ENCODE results near the gene COA7. TPM values are rescaled to one million over a fixed set of nuclear protein-coding genes. Genes with fewer than 3 reads are reported as not detected.

The COA7 gene
- total and polyA plus RNA-seq, 10 of the 15 experiments (the other 5 are each of a cell fraction or from before 2014, with no cell fraction given), result 7.5 to 20.2 (median 15.4) TPM

GRCh38 chr1:52659356-52659755, 38.8 kb downstream of the COA7 start:
- no peak overlapping the region for H3K4me2 ChIP-seq (ENCODE audit: control insufficient read depth, insufficient read depth)
- ChIA-PET RAD21 (ENCODE audit: unreplicated experiment) (interaction anchor here (0.7 to 2.4 kb wide), 6 partner anchors 18 to 256 kb away, joined by 3 to 11 read pairs (median 4); partner anchors contain the start of gene ORC1), CTCF (interaction anchor here (1.0 to 2.2 kb wide), 4 partner anchors 10 to 254 kb away, joined by 3 to 8 read pairs (median 4); partner anchors contain the start of genes ORC1 and PRPF38A), SMC1A (ENCODE audit: uncharacterized antibody, unreplicated experiment) (interaction anchor here (0.9 to 3.0 kb wide), 9 partner anchors 9 to 129 kb away, joined by 3 to 26 read pairs (median 4); no protein-coding TSS in a partner anchor), POLR2A (interaction anchor here (0.9 to 2.0 kb wide), 6 partner anchors 11 to 56 kb away, joined by 3 to 6 read pairs (median 4); partner anchors contain the start of gene SHISAL2A)
- DNase-seq (ENCODE audit: low read depth, low spot score) (peak; percentile 38), ATAC-seq (peak; percentile 89), FAIRE-seq (peak; percentile 66)
- H2AFZ ChIP-seq (ENCODE audit: control insufficient read depth, low read depth, low read length), result no peak overlapping the region; the same call in 1 of the 2 replicates
- H3K9me3 ChIP-seq (replicated peaks; ENCODE audit: control insufficient read depth, insufficient read depth, low read length), result no peaks in the 10 kb centered on the region
- H3K79me2 ChIP-seq (ENCODE audit: control insufficient read depth, insufficient read depth, low read length), result no peaks in the 10 kb centered on the region
- H4K20me1 ChIP-seq (ENCODE audit: control insufficient read depth, insufficient read depth), result no peaks in the 10 kb centered on the region
- H3K36me3 ChIP-seq (ENCODE audit: control insufficient read depth in 2 of 2, insufficient read depth in 2 of 2, low read length in 1 of 2), result no peaks in the 10 kb centered on the region
- in situ Hi-C loops (cut with MboI) (no loop called here), intact Hi-C loops (cut with micrococcal nuclease; ENCODE audit: unreplicated experiment) (no loop called here)
- H3K27ac ChIP-seq (ENCODE audit: control insufficient read depth, insufficient read depth), result no peak overlapping the region
- BruUV-seq (replicated peaks), result no TSS peak
- no peak overlapping the region for H3K9ac ChIP-seq (ENCODE audit: control insufficient read depth, insufficient read depth, low read length)
- H3K27me3 ChIP-seq (replicated peaks in 1 of 2; ENCODE audit: control insufficient read depth in 2 of 2, insufficient read depth in 2 of 2, low read length in 1 of 2), result no peaks in the 10 kb centered on the region
- 51% methylated on average over 3 of the region's 3 CpGs for WGBS (ENCODE audit: insufficient coverage, insufficient replicate concordance, low lambda C conversion rate, missing lambda C conversion rate)
- no peak overlapping the region for H3K4me3 ChIP-seq
- no peak for TF ChIP-seq SUZ12 (IDR thresholded peaks at IDR 0.05; ENCODE audit: unreplicated experiment)
- 0 out of 2 replicates have a peak, but pooled peaks have one; percentile 37 for TF ChIP-seq BCL11A (IDR thresholded peaks at IDR 0.05; ENCODE audit: low read depth, low read length)
- peak; percentile 87 for TF ChIP-seq ATF7 (IDR thresholded peaks at IDR 0.05; ENCODE audit: low read depth)
- TF ChIP-seq HDGF (IDR thresholded peaks at IDR 0.05), result no peak
- no peak for TF ChIP-seq NFXL1 (IDR thresholded peaks at IDR 0.05; ENCODE audit: borderline replicate concordance)
- TF ChIP-seq IKZF2 (IDR thresholded peaks at IDR 0.05), result peak in 1 of 2 experiments; percentile 8; a peak in 2 of 4 replicates
- TF ChIP-seq CREM (IDR thresholded peaks at IDR 0.05; ENCODE audit: low read depth), result peak; percentile 19; the same call in 1 of the 2 replicates
- TF ChIP-seq RUNX3 (IDR thresholded peaks at IDR 0.05; ENCODE audit: low read length), result peak; percentile 52; the same call in 1 of the 2 replicates
- peak; percentile 43 for TF ChIP-seq SKIL (IDR thresholded peaks at IDR 0.05; ENCODE audit: low read depth, poor library complexity, severe bottlenecking)
- no peak for TF ChIP-seq RELB (IDR thresholded peaks at IDR 0.05; ENCODE audit: low read depth)
- peak; percentile 32; the same call in 1 of the 2 replicates for TF ChIP-seq ATF2 (IDR thresholded peaks at IDR 0.05; ENCODE audit: low read length)
- peak; percentile 41; the same call in 1 of the 2 replicates for TF ChIP-seq JUNB (IDR thresholded peaks at IDR 0.05)
- TF ChIP-seq BACH1 (IDR thresholded peaks at IDR 0.05; ENCODE audit: borderline replicate concordance), result peak; percentile 81; the same call in 1 of the 2 replicates
- peak; percentile 71 for TF ChIP-seq SPI1 (IDR thresholded peaks at IDR 0.05; ENCODE audit: borderline replicate concordance, insufficient read depth, low read depth, low read length)
- TF ChIP-seq ZNF384 (IDR thresholded peaks at IDR 0.05; ENCODE audit: borderline replicate concordance, low read depth, low read length), result no peak
- TF ChIP-seq JUND (IDR thresholded peaks at IDR 0.05; ENCODE audit: low read depth, low read length), result peak; percentile 49; the same call in 1 of the 2 replicates
- peak; percentile 97 for TF ChIP-seq ZNF24 (IDR thresholded peaks at IDR 0.05)
- TF ChIP-seq MTA2 (IDR thresholded peaks at IDR 0.05; ENCODE audit: low read depth), result peak; percentile 25; the same call in 1 of the 2 replicates
- peak; percentile 78 for TF ChIP-seq DPF2 (IDR thresholded peaks at IDR 0.05)
- peak in 1 of 2 experiments; percentile 70; a peak in 1 of 4 replicates for TF ChIP-seq EP300 (IDR thresholded peaks at IDR 0.05; ENCODE audit: borderline replicate concordance in 1 of 2, control insufficient read depth in 1 of 2, low read depth in 2 of 2, low read length in 2 of 2)
- TF ChIP-seq IKZF1 (conservative IDR thresholded peaks at IDR 0.05), result peak; percentile 16; the same call in 1 of the 2 replicates
- H3K4me1 ChIP-seq (ENCODE audit: control insufficient read depth, insufficient read depth, low read length), result peaks cover 5% of the 10 kb centered on the region
